HCT116 (cell line): ENCODE data around the gene TXLNG. TPM values are rescaled to one million over a fixed set of nuclear protein-coding genes. Genes with fewer than 3 reads are reported as not detected.

ENCODE experiments used
- ATAC-seq: fragments of 200-7000 bp; cut with Tn5 transposase; 2 replicates; pipeline ENCODE4 v1.9.1; 2020; ENCODE audit warnings: mild to moderate bottlenecking, moderate library complexity
- BruUV-seq: library from RNA; stranded (reverse); fragments of 400-500 nt; replicated peaks from 2 replicates; lab custom pipeline; 2021; lab: Mats Ljungman, UMichigan
- CTCF ChIA-PET: fragments of 300-600 bp; sonication (Branson Sonifier 250); formaldehyde crosslinking; loops from one replicate; lab custom pipeline; 2021; ENCODE audit warnings: antibody characterized with exemption; lab: Charles Lee
- POLR2A ChIA-PET: fragments of 300-600, 350-600 bp; sonication (Branson Sonifier 250); formaldehyde crosslinking; loops from one replicate; lab custom pipeline; 2021; ENCODE audit warnings: antibody characterized with exemption; lab: Charles Lee
- RAD21 ChIA-PET, 2 experiments: fragments of 300-600 bp; sonication (Branson Sonifier 250); formaldehyde crosslinking; loops; one replicate each; lab custom pipeline; 2023; ENCODE audit warnings: low total read pairs in 2 of 2; ENCODE audit not compliant: uncharacterized antibody in 2 of 2, unreplicated experiment in 2 of 2, low non-redundant PET in 1 of 2; lab: Charles Lee
- DNase-seq: peaks from one replicate; pipeline ENCODE4 v3.0.0-alpha.2; 2010; ENCODE audit warnings: low read depth, low spot score
- H2AFZ ChIP-seq: fragments of 200-600 bp; shearing (Covaris generic), sonication (generic); 2 replicates; pipeline ENCODE4 v1.6.1; 2017; ENCODE audit warnings: low read depth, mixed run types, mixed read lengths, antibody characterized with exemption, low read length; ENCODE audit not compliant: poor library complexity, severe bottlenecking
- H3K27ac ChIP-seq: 2 replicates; pipeline ENCODE4 v1.5.1; 2012; ENCODE audit warnings: low read depth, low read length
- H3K27me3 ChIP-seq: fragments of 200-600 bp; sonication (generic); 2 replicates; pipeline ENCODE4 v1.6.1; 2016; ENCODE audit warnings: mixed run types, low read length, mixed read lengths; ENCODE audit not compliant: insufficient read depth
- H3K36me3 ChIP-seq, 2 experiments: fragments of 200-500 bp in 1 of 2; fragments of 200-600 bp in 1 of 2; sonication (Bioruptor generic) in 1 of 2; sonication (generic) in 1 of 2; 2 replicates each; pipeline versions ENCODE4 v1.5.1 to v1.6.1; 2014 to 2016; ENCODE audit warnings: low read length in 2 of 2, inconsistent platforms in 1 of 2, mixed read lengths in 1 of 2, mixed run types in 1 of 2; ENCODE audit not compliant: insufficient read depth in 2 of 2, control insufficient read depth in 1 of 2
- H3K4me1 ChIP-seq, 2 experiments: fragments of 200-600 bp in 1 of 2; sonication (generic) in 1 of 2; 2 replicates each; pipeline versions ENCODE4 v1.5.1 to v1.6.1; 2012 to 2017; ENCODE audit warnings: low read length in 2 of 2, inconsistent platforms in 1 of 2, mild to moderate bottlenecking in 1 of 2, mixed read lengths in 1 of 2, mixed run types in 1 of 2, moderate library complexity in 1 of 2; ENCODE audit not compliant: insufficient read depth in 2 of 2, control insufficient read depth in 1 of 2
- H3K4me2 ChIP-seq: fragments of 200-600 bp; sonication (generic); 2 replicates; pipeline ENCODE4 v1.6.1; 2017; ENCODE audit warnings: mixed run types, low read length, mixed read lengths
- H3K4me3 ChIP-seq, 2 experiments: fragments of 200-600 bp in 1 of 2; sonication (generic) in 1 of 2; replicated peaks in 1 of 2; 2 replicates each; pipeline ENCODE4 v1.5.1; 2011 to 2016; ENCODE audit warnings: low read length in 2 of 2, control low read depth in 1 of 2, low read depth in 1 of 2, mild to moderate bottlenecking in 1 of 2, mixed read lengths in 1 of 2, mixed run types in 1 of 2
- H3K79me2 ChIP-seq: fragments of 200-600 bp; sonication (generic); 2 replicates; pipeline ENCODE4 v1.6.1; 2017; ENCODE audit warnings: mild to moderate bottlenecking, mixed run types, low read length, moderate library complexity, mixed read lengths; ENCODE audit not compliant: insufficient read depth
- H3K9ac ChIP-seq: fragments of 200-600 bp; sonication (generic); 2 replicates; pipeline ENCODE4 v1.6.1; 2016; ENCODE audit warnings: low read length, mixed read lengths
- H3K9me2 ChIP-seq: fragments of 200-600 bp; sonication (generic), shearing (Covaris generic); 2 replicates; pipeline ENCODE4 v1.6.1; 2017; ENCODE audit warnings: mixed run types, mild to moderate bottlenecking, moderate library complexity; ENCODE audit not compliant: insufficient read depth
- H3K9me3 ChIP-seq, 2 experiments: fragments of 200-500 bp in 1 of 2; fragments of 200-600 bp in 1 of 2; sonication (Bioruptor generic) in 1 of 2; sonication (generic) in 1 of 2; 2 replicates each; pipeline ENCODE4 v1.6.1; 2014 to 2017; ENCODE audit warnings: low read length in 2 of 2, mixed read lengths in 2 of 2, inconsistent platforms in 1 of 2, low read depth in 1 of 2, mild to moderate bottlenecking in 1 of 2, mixed run types in 1 of 2, moderate library complexity in 1 of 2; ENCODE audit not compliant: control insufficient read depth in 1 of 2, insufficient read depth in 1 of 2
- H4K20me1 ChIP-seq: fragments of 200-600 bp; sonication (generic), shearing (Covaris generic); 2 replicates; pipeline ENCODE4 v1.6.1; 2017; ENCODE audit warnings: mixed run types, mild to moderate bottlenecking, moderate library complexity; ENCODE audit not compliant: insufficient read depth
- ATF3 ChIP-seq: IDR thresholded peaks from 2 replicates; pipeline ENCODE4 v1.6.1; 2012
- CBX3 ChIP-seq: IDR thresholded peaks from 2 replicates; pipeline ENCODE4 v1.6.1; 2012; ENCODE audit warnings: low read depth
- CTCF ChIP-seq, 3 experiments: fragments of 200-600 bp in 1 of 3; sonication (generic) in 1 of 3; IDR thresholded peaks in 2 of 3; conservative IDR thresholded peaks in 1 of 3; 2 replicates each; pipeline ENCODE4 v1.5.1; 2012 to 2017; ENCODE audit warnings: low read depth in 2 of 3, low read length in 2 of 3, antibody characterized with exemption in 1 of 3, borderline replicate concordance in 1 of 3, control low read depth in 1 of 3, mild to moderate bottlenecking in 1 of 3, mixed read lengths in 1 of 3, mixed run types in 1 of 3, moderate library complexity in 1 of 3; ENCODE audit not compliant: insufficient read depth in 1 of 3
- ELF1 ChIP-seq: IDR thresholded peaks from 2 replicates; pipeline ENCODE4 v1.6.1; 2012; ENCODE audit warnings: low read depth, borderline replicate concordance
- EZH2 ChIP-seq: fragments of 200-600 bp; sonication (generic); IDR thresholded peaks from 2 replicates; pipeline ENCODE4 v1.6.1; 2017; ENCODE audit warnings: antibody characterized with exemption, mixed run types
- EZH2phosphoT487 ChIP-seq: fragments of 200-600 bp; IDR thresholded peaks from 2 replicates; pipeline ENCODE4 v1.6.1; 2018; ENCODE audit warnings: antibody characterized with exemption, borderline replicate concordance
- MAX ChIP-seq: IDR thresholded peaks from 2 replicates; pipeline ENCODE4 v1.6.1; 2012
- POLR2A ChIP-seq: IDR thresholded peaks from 2 replicates; pipeline ENCODE4 v1.7.0; 2011; ENCODE audit warnings: borderline replicate concordance; ENCODE audit not compliant: insufficient read depth, insufficient read length; ENCODE audit errors: extremely low read depth
- RAD21 ChIP-seq: IDR thresholded peaks from 2 replicates; pipeline ENCODE4 v1.6.1; 2012; ENCODE audit warnings: low read depth, mild to moderate bottlenecking
- REST ChIP-seq: IDR thresholded peaks from 2 replicates; pipeline ENCODE4 v1.6.1; 2012; ENCODE audit warnings: low read depth
- TCF7L2 ChIP-seq: IDR thresholded peaks from 2 replicates; pipeline ENCODE4 v1.7.0; 2011; ENCODE audit warnings: borderline replicate concordance, inconsistent platforms; ENCODE audit not compliant: insufficient read depth, insufficient read length; ENCODE audit errors: extremely low read depth
- YY1 ChIP-seq: IDR thresholded peaks from 2 replicates; pipeline ENCODE4 v1.6.1; 2011; ENCODE audit warnings: low read length, low read depth, moderate library complexity, mild to moderate bottlenecking; ENCODE audit not compliant: insufficient replicate concordance; ENCODE audit errors: extremely low read depth
- ZBTB33 ChIP-seq: IDR thresholded peaks from 2 replicates; pipeline ENCODE4 v1.6.1; 2011; ENCODE audit warnings: mild to moderate bottlenecking, low read length, moderate library complexity; ENCODE audit not compliant: insufficient replicate concordance; ENCODE audit errors: extremely low read depth
- intact Hi-C: fragments of 100-400 bp; cut with micrococcal nuclease; formaldehyde crosslinking; loops from 2 replicates; pipeline ENCODE4 v1.10.0; 2022
- total RNA-seq: library from RNA; stranded (reverse); gene quantifications from one replicate; pipeline ENCODE4 v1.2.1, GENCODE V29; 2021; ENCODE audit not compliant: unreplicated experiment

The TXLNG gene
- total RNA-seq, 1 experiment from 2014 or later: 22.9 TPM

GRCh38 chrX:16874458-16875095 is 88.3 kb downstream of the TXLNG start:
- BruUV-seq: no TSS peak
- Histone ChIP-seq H3K36me3 (no peaks in the 10 kb centered on the region), H3K9me3 (no peaks in the 10 kb centered on the region), H3K27ac (no peak overlapping the region), H3K27me3 (no peaks in the 10 kb centered on the region), H3K9me2 (no peaks in the 10 kb centered on the region), H3K4me3 (no peak overlapping the region), H3K9ac (no peak overlapping the region), H3K4me1 (peaks cover 2 to 7% of the 10 kb centered on the region in 2 experiments; a peak in 2 of 4 replicates), H4K20me1 (no peaks in the 10 kb centered on the region), H3K4me2 (no peak overlapping the region), H3K79me2 (no peaks in the 10 kb centered on the region), H2AFZ (no peak overlapping the region)
- CTCF ChIA-PET: interaction anchor here (3.0 kb wide), 1 partner anchor 8 kb away, joined by 17 read pairs; no protein-coding TSS in a partner anchor
- POLR2A ChIA-PET: interaction anchor here (1.5 kb wide), 1 partner anchor 8 kb away, joined by 7 read pairs; no protein-coding TSS in a partner anchor
- ATAC-seq (no peak), DNase-seq (no peak)
- RAD21 ChIA-PET: no interaction called here
- no peak for TF ChIP-seq ATF3
- TF ChIP-seq MAX: no peak
- no peak for TF ChIP-seq POLR2A
- no peak for TF ChIP-seq CBX3
- no peak for TF ChIP-seq EZH2
- TF ChIP-seq EZH2phosphoT487: no peak
- no peak for TF ChIP-seq TCF7L2
- TF ChIP-seq ELF1: no peak
- no peak for TF ChIP-seq YY1
- no peak for TF ChIP-seq RAD21
- TF ChIP-seq REST: no peak
- TF ChIP-seq CTCF (IDR thresholded peaks at IDR 0.05 in 2 of 3, conservative IDR thresholded peaks at IDR 0.05 in 1 of 3; ENCODE audit: borderline replicate concordance in 1 of 3, insufficient read depth in 1 of 3, low read depth in 2 of 3, low read length in 2 of 3): no peak
- no peak for TF ChIP-seq ZBTB33
- intact Hi-C loops: no loop called here
